HG03354 (cell line): Measurements from ENCODE around the gene PLAC1.

Experiments
- ATAC-seq: cut with Tn5 transposase; IDR thresholded peaks from one replicate; pipeline ENCODE4 v1.9.1; 2021; ENCODE audit warnings: mild to moderate bottlenecking; ENCODE audit not compliant: unreplicated experiment, poor library complexity, severe bottlenecking

Gene PLAC1

GRCh38 chrX:134520860-134521390 lies 137.3 kb downstream of the PLAC1 start:
- ATAC-seq: no peak
